CD14-positive monocyte (primary cell): ENCODE results near the gene P2RX6. TPM values are rescaled to one million over a fixed set of nuclear protein-coding genes. Genes with fewer than 3 reads are reported as not detected.

Experiments used
- DNase-seq, 3 donors: peaks; one replicate each; pipeline ENCODE4 v3.0.0-alpha.2; 2011 to 2022
- H2AFZ ChIP-seq: 2 replicates; pipeline ENCODE4 v1.6.0; 2012; ENCODE audit warnings: mild to moderate bottlenecking, low read depth, low read length, inconsistent platforms; ENCODE audit not compliant: insufficient read depth, poor library complexity, severe bottlenecking
- H3K27ac ChIP-seq, 2 donors: 1 replicate in 1 of 2; 2 replicates in 1 of 2; pipeline ENCODE4 v1.5.1; 2012 to 2013; ENCODE audit warnings: low read length in 2 of 2, control low read depth in 1 of 2, inconsistent platforms in 1 of 2, low read depth in 1 of 2, mild to moderate bottlenecking in 1 of 2
- H3K27me3 ChIP-seq, 2 donors: one replicate each; pipeline versions ENCODE4 v1.6.0 to v1.6.1; 2011 to 2013; ENCODE audit warnings: low read length in 2 of 2; ENCODE audit not compliant: control insufficient read depth in 2 of 2, insufficient read depth in 2 of 2
- H3K36me3 ChIP-seq, 2 donors: replicated peaks in 1 of 2; 1 replicate in 1 of 2; 2 replicates in 1 of 2; pipeline versions ENCODE4 v1.5.1 to v1.6.1; 2012 to 2013; ENCODE audit warnings: low read length in 2 of 2, control low read depth in 1 of 2, inconsistent platforms in 1 of 2, mild to moderate bottlenecking in 1 of 2; ENCODE audit not compliant: insufficient read depth in 2 of 2, control insufficient read depth in 1 of 2
- H3K4me1 ChIP-seq, 2 donors: 1 replicate in 1 of 2; 2 replicates in 1 of 2; pipeline versions ENCODE4 v1.5.1 to v1.6.1; 2012 to 2013; ENCODE audit warnings: low read length in 2 of 2, control low read depth in 1 of 2, inconsistent platforms in 1 of 2, mild to moderate bottlenecking in 1 of 2, moderate library complexity in 1 of 2; ENCODE audit not compliant: insufficient read depth in 2 of 2, control insufficient read depth in 1 of 2
- H3K4me2 ChIP-seq: replicated peaks from 2 replicates; pipeline ENCODE3; 2012; ENCODE audit warnings: low read length, moderate library complexity, mild to moderate bottlenecking; ENCODE audit not compliant: poor library complexity, severe bottlenecking; ENCODE audit errors: extremely low read depth
- H3K4me3 ChIP-seq, 3 experiments: fragments of 200-600 bp in 1 of 3; sonication (generic) in 1 of 3; replicated peaks in 1 of 3; 1 replicate in 2 of 3; 2 replicates in 1 of 3; pipeline ENCODE4 v1.5.1; 2011 to 2013; ENCODE audit warnings: low read length in 3 of 3, mild to moderate bottlenecking in 3 of 3, control low read depth in 2 of 3, low read depth in 2 of 3, inconsistent platforms in 1 of 3, moderate library complexity in 1 of 3
- H3K79me2 ChIP-seq: 2 replicates; pipeline ENCODE4 v1.6.0; 2012; ENCODE audit warnings: mild to moderate bottlenecking, control low read depth, inconsistent platforms, low read length, moderate library complexity; ENCODE audit not compliant: insufficient read depth
- H3K9ac ChIP-seq: 2 replicates; pipeline ENCODE4 v1.6.0; 2017; ENCODE audit warnings: low read length, mild to moderate bottlenecking; ENCODE audit not compliant: insufficient read depth, poor library complexity, severe bottlenecking
- H3K9me3 ChIP-seq, 2 donors: replicated peaks in 1 of 2; 1 replicate in 1 of 2; 2 replicates in 1 of 2; pipeline versions ENCODE4 v1.5.1 to v1.6.1; 2012 to 2013; ENCODE audit warnings: low read length in 2 of 2, control low read depth in 1 of 2; ENCODE audit not compliant: control insufficient read depth in 1 of 2, insufficient read depth in 1 of 2
- H4K20me1 ChIP-seq: 2 replicates; pipeline ENCODE4 v1.6.0; 2012; ENCODE audit warnings: mild to moderate bottlenecking, low read length, control low read depth, moderate library complexity; ENCODE audit not compliant: insufficient read depth
- H3K27ac Mint-ChIP-seq, 7 donors: one replicate each; pipeline ENCODE4 v1.8.0; 2020; ENCODE audit warnings: mild to moderate bottlenecking in 7 of 7, mixed read lengths in 7 of 7, moderate library complexity in 6 of 7, inconsistent platforms in 2 of 7
- H3K27me3 Mint-ChIP-seq, 3 donors: one replicate each; pipeline ENCODE4 v1.8.0; 2021 to 2022; ENCODE audit warnings: low read depth in 3 of 3, mild to moderate bottlenecking in 3 of 3, mixed read lengths in 3 of 3, moderate library complexity in 3 of 3, inconsistent platforms in 1 of 3
- H3K36me3 Mint-ChIP-seq, 2 donors: one replicate each; pipeline ENCODE4 v1.8.0; 2020; ENCODE audit warnings: mixed read lengths in 2 of 2, inconsistent platforms in 1 of 2, mild to moderate bottlenecking in 1 of 2
- H3K4me1 Mint-ChIP-seq: one replicate; pipeline ENCODE4 v1.8.0; 2020; ENCODE audit warnings: mild to moderate bottlenecking, mixed read lengths
- H3K4me3 Mint-ChIP-seq, 2 donors: one replicate each; pipeline ENCODE4 v1.8.0; 2020; ENCODE audit warnings: mild to moderate bottlenecking in 2 of 2, mixed read lengths in 2 of 2, moderate library complexity in 1 of 2
- H3K9me3 Mint-ChIP-seq, 7 donors: one replicate each; pipeline ENCODE4 v1.8.0; 2020 to 2022; ENCODE audit warnings: mixed read lengths in 7 of 7, mild to moderate bottlenecking in 6 of 7, moderate library complexity in 6 of 7, inconsistent platforms in 2 of 7
- CTCF ChIP-seq: fragments of 200-600 bp; IDR thresholded peaks from one replicate; pipeline ENCODE4 v1.8.0; 2022; ENCODE audit warnings: antibody characterized with exemption, mild to moderate bottlenecking
- WGBS: methylation state at CpG from one replicate; pipeline ENCODE4 v1.1.5; 2013; ENCODE audit warnings: missing lambda C conversion rate; ENCODE audit not compliant: insufficient coverage; 5-methylcytosine and 5-hydroxymethylcytosine counted together
- intact Hi-C, 2 donors: fragments of 100-400 bp; cut with micrococcal nuclease; formaldehyde crosslinking; loops; one replicate each; pipeline versions ENCODE4 v1.15.0 to v1.15.1; 2023
- polyA plus RNA-seq, 3 donors: library from polyadenylated mRNA; depleted of rRNA in 1 of 3; unstranded in 2 of 3; stranded (reverse) in 1 of 3; fragments of 300-500 nt in 2 of 3; fragments of >200 nt in 1 of 3; fragmentation: Illumina TruSeq in 2 of 3; gene quantifications; 1 replicate in 2 of 3; 2 replicates in 1 of 3; pipeline ENCODE4 v1.2.3, GENCODE V29; 2012 to 2021

The P2RX6 gene
- polyA plus RNA-seq, 3 donors = not detected

GRCh38 chr22:21009638-21010425 lies 5.1 kb upstream of the P2RX6 start:
- Histone ChIP-seq H3K36me3 (no peaks in the 10 kb centered on the region), H3K4me1 (peaks cover 13 to 15% of the 10 kb centered on the region in 2 donors), H3K27ac (no peak overlapping the region), H3K4me2 (no peak overlapping the region), H3K4me3 (no peak overlapping the region), H4K20me1 (no peaks in the 10 kb centered on the region), H2AFZ (no peak overlapping the region), H3K27me3 (peaks cover 0 to 8% of the 10 kb centered on the region in 2 donors), H3K79me2 (no peaks in the 10 kb centered on the region), H3K9me3 (no peaks in the 10 kb centered on the region), H3K9ac (no peak overlapping the region)
- intact Hi-C loops = loop anchor here in 1 of 2 donors (5.0 to 10.0 kb wide), 2 partner anchors 48 to 125 kb away; no protein-coding TSS in a partner anchor
- WGBS = 88% methylated on average over 8 of the region's 10 CpGs
- Mint-ChIP-seq H3K27ac (peak overlapping the region in 1 of 7 donors; percentile 26), H3K9me3 (no peaks in the 10 kb centered on the region), H3K4me1 (peaks cover 10% of the 10 kb centered on the region), H3K36me3 (no peaks in the 10 kb centered on the region), H3K4me3 (no peak overlapping the region), H3K27me3 (peaks cover 11 to 19% (median 12%) of the 10 kb centered on the region in 3 donors)
- TF ChIP-seq CTCF = no peak
- DNase-seq = no peak

- Mint-ChIP-seq H3K4me3 (no peak overlapping the region), H3K4me1 (peaks cover 13% of the 10 kb centered on the region), H3K36me3 (no peaks in the 10 kb centered on the region), H3K27me3 (peaks cover 11 to 26% (median 12%) of the 10 kb centered on the region in 3 donors), H3K27ac (peak overlapping the region in 1 of 7 donors; percentile 26), H3K9me3 (no peaks in the 10 kb centered on the region)
- TF ChIP-seq CTCF = no peak
- Histone ChIP-seq H3K27me3 (peaks cover 0 to 14% of the 10 kb centered on the region in 2 donors), H3K9me3 (no peaks in the 10 kb centered on the region), H3K4me1 (peaks cover 15 to 19% of the 10 kb centered on the region in 2 donors), H3K79me2 (no peaks in the 10 kb centered on the region), H3K36me3 (no peaks in the 10 kb centered on the region), H2AFZ (no peak overlapping the region), H3K27ac (no peak overlapping the region), H4K20me1 (no peaks in the 10 kb centered on the region), H3K9ac (no peak overlapping the region), H3K4me2 (no peak overlapping the region), H3K4me3 (no peak overlapping the region)
- no peak for DNase-seq
- intact Hi-C loops = loop anchor here in 1 of 2 donors (5.0 to 10.0 kb wide), 2 partner anchors 48 to 126 kb away; no protein-coding TSS in a partner anchor
- 83% methylated on average over 3 of the region's 3 CpGs for WGBS
Measured at GRCh38 chr22:21010426-21011113, 4.4 kb upstream of the P2RX6 start.
